ENCODE data around the gene CST3.
"Not testable (repeated sequence)": the region's sequence is repeated elsewhere in the genome, so short reads cannot be mapped to it uniquely, and the experiment has no call there.

The CST3 gene

DNA sequence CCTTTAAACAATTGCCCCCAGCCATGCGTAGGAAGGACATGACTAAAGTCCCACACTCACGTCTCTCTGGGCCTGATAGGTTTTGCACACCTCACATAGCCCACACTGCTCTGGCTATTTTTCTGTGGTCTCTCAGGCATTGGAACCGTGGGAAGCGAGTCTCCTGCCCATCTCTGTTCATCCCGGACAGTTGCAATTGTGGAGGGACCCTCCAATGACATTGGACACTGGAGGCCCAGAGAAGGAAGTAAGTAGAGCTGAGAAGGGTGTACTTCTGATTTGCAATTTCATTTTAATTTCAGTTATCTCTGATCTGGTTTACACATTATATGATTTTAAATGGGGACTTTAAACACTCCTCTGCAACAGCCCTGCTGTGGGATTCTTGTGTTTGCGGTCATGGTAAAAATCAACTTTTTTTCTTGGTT, 23.3 kb upstream of the CST3 start:
- no peak for DNase-seq

DNA sequence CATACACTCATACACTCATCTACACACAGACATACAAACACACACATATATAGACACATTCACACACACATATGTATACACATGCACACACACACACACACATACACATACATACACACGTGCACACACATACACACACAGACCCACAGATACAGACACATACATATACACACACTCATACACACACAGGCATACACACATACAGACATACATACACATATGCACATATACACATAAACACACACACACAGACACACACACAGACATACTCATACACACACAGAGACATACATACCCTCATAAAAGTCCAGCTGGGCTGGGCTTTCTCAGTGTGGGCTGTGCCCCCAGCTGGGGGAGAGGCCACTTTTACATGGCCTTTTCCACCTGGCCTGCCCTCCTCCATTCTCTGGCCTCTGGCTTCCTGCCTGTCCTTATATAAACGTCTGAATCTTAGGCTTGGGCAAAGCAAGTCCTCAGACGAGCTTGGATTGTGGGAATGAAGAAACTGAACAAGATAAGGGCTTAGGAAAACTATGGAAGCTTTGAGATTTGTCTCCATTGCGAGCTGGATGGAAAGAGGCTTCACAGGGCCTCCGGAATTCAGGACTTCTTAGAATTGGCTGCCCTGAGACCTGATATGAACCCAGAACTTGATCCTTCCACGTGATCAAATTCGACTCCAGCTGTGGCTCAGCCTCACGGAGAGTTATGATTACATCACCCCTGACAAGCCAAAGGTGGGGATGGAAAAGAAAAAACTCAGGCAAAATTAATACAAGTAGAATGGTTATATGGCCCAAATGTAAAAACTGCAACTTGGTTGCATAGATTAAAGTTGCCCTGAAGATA, 22.5 kb upstream of the CST3 start:
- DNase-seq = no peak

DNA sequence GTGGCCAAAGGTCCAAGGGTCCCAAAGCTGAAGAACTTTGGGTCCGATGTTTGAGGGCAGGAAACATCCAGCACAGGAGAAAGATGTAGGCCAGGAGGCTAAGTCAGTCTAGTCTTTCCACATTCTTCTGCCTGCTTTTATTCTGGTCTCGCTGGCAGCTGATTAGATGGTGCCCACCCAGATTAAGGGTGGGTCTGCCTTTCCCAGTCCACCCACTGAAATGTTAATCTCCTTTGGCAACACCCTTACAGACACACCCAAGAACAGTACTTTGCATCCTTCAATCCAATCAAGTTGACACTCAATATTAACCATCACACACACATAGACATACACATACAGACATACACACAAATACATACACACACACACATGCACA, 21.8 kb upstream of the CST3 start:
- not testable (repeated sequence) for DNase-seq

DNA sequence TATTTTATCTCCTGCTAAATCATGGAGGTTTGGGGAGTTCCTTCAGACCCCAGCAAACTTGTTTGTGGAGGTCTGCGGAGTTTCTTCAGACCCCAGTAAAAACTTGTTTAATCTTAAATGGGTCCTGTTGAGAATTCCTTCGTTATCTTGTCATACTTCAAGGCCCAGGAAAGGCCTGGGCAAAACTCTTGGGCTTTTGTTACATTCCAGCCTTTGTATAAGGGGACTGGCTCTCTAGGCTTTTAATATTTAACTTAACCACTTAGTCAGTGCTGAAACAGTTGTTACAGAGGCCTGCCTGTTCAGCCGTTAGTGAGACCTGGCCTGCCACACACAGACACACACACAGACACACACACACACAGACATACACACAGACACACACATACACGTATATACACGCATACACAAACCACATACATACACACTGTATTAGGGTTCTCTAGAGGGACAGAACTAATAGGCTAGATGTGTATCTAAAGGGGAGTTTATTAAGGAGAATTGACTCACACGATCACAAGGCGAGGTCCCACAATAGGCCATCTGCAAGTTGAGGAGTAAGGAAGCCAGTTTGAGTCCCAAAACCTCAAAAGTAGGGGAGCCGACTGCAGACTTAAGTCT, 21.3 kb upstream of the CST3 start:
- DNase-seq = no peak

DNA sequence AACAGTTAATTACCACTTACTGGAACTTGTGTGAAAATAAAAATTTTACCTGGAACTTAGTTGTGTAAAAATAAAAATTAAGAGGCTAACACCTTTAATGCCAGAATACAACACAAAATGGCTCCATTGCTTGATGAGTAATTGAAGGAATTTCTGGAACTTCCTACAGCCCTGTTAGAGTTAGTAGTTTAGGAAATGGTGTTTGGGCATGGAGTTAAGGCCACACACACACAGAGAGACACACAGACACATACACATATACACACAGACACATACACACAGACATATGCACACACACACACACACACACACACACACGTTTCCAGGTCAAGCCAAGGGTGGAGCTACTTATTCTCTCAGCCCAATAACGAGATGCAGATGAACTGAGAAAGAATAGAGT, 20.6 kb upstream of the CST3 start:
- no peak for DNase-seq

DNA sequence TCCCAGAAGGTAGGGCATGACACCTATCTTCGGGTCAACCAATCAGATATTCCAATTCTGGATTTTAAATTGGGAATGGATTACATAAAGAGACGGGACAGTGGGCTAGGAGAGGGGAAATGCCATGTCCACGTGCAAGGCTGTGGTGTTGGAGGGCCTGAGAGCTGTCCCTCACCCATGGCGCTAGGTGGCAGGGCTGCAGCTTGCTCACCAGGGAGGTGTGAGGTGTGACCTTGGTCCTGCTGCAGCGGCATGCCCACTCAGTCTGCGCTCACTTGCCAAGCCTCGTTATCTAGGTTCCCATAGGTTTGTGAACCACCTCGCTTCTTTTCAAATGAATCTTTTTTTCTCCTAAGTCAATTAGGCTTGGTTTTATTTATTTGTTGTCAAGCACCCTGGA, 19.4 kb upstream of the CST3 start:
- DNase-seq = no peak

DNA sequence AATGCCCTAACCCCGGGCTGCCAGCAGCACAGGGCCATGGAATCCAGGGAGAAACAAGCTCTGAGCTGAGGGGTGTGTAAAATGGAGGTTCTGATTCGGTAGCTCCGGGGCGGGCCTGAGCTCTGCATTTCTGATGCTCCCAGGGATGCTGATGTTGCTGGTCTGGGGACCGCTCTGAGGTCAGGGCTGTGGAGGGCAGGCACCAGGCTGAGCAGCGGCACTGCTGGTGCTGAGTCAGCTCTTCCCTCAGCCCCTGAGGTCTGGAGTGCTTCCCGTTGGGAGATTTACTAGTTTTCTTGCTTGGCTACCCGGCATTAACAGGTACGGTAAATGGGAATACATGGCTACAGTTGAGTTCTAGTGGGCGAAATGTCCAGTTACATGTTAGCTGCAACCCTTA, 18.6 kb upstream of the CST3 start:
- no peak for DNase-seq

DNA sequence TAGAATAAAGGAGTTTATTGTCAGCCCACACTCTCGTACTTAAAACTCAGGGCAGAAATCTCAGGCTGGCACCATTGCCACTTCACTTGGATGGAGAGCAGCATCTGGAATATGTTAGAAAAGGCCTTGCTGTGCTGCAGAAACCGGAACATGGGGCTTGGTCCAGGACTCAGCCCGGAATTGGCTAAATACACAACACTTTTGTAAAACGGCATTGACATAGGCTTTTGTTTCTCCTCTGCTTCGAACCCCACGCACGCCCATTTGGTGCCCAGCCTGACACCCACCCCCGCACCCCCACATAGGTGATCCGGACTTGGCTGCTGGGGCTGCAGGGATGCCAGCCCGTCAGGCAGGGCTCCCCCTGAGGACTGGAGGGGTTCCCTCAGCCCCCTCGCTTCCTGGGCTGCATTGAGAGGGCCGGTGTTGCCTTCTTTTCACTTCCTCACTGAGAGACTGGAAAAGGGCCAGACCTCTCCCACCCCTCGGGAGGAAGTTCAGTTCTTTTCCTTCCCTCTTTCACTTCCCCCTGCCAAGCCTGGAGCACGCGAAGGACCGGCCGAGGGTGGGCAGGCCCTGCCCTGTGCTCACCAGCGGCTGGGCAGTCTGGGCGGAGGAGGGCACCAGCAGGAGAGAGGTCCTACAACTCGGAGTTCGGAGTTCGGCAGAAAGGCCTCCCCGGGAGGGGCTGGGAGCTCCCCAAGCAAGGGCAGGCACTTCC, 17.9 kb upstream of the CST3 start:
- no peak for DNase-seq

DNA sequence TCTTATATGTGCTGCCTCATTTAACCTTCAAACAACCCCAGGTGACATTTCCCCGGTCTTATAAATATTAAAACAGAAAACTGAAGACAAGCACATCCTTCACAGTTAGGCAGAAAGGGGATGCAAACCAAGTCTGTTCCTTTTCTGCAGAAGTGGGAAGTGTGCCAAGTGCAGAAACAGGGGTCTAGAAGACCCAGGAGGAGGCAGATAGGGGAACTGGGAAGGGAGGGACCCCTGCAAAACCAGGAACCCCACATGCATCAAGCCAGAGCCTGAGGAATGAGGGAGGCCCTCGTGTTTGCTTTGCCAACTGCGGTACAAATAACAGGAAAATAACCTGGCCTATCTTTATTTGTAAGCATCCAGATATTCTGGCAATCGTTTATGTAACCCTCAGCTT, 17.0 kb upstream of the CST3 start:
- DNase-seq = no peak

DNA sequence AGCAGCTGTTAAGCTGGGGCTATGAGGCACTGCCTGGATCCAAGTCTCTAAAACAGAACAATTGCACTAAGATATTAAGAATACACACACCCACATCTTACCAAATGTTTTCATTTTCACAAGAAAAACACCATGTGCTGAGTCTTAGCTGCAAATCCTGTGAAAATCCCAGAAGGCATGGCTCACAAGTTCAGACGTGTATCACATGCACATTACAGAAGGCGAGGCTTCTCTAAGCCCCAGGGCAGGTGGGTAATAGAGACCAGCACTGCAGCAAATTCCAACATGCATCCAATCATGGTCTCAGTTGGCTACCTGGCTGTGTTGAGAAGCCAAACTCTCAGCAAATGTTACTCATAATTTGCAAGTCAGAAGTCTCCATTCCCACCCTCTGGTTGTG, 16.2 kb upstream of the CST3 start:
- DNase-seq = no peak

DNA sequence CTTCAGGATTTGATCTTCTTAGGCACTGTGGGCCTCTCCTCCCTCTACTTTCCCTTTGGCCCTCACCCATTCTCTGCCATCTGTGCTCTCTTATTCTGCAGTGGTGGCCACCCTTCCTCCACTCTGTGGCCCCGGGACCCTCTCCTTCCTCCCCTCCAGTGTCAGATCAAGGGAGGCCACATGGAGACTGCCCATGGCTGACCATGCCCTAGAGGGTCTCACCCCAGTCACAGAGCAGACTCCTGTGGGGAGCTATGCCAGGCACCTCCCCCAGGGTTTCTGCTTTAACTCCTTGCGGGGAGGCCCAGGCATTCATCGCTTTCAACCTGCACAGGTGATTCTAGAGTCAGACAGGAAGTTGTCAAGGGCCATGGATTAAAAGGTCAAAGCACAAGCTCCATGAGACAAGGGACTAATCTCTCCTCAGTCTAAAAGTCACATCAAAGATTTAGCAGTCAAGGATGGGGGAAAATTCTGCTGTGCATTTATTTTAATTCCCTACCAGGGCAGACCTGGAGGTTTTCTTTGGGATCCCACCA, 15.7 kb upstream of the CST3 start:
- no peak for DNase-seq

DNA sequence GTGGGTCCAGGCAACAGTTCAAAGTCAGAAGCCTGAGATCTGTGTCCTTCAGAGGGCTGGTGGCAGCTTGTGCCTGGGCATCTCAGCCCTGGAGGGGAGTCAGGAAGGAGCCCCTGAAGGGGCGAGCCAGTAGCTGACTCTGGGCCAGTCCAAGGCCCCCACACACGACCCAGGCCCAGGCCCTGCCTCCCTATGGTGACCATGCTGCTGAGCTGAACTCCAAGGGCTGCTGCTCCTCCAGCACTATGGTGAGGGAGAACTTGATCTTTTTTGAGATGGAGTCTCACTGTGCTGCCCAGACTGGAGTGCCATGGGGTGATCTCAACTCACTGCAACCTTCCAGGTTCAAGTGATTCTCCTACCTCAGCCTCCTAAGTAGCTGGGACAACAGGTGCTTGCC, 15.2 kb upstream of the CST3 start:
- DNase-seq = no peak

DNA sequence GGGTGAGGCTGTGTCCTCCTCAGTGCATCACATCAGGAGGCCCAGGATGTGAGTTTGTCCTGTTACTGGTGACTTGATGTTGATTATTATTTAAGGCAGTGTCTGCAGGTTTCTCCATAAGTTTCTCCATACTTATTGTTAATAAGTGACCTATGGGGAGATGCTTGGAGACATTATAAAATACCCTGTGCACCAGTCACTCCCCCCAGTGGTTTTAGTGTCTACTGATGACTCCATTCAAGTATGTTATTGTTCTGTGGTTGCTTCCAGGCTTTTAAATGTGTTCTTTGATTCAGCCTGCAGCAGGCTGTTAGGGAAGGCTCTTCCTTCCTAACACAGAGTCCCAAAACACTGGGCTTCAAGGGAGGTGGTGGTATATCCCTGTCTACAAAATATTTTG, 14.6 kb upstream of the CST3 start:
- no peak for DNase-seq

DNA sequence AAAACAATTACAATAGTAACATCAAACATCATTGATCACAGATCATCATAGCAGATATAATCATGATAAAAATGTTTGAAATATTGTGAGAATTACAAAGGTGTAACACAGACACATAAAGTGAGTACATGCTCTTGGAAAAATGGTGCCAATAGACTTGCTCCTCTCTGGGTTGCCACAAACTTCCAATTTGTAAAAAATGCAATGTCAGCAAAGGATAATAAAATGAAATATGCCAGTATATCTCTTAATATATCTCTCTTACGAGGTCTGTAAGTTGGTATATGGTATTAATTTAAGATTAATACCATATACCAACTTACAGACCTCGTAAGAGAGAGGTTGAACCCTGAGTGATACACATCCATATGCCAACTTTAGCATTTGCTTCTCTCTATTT, 13.4 kb upstream of the CST3 start:
- no peak for DNase-seq

DNA sequence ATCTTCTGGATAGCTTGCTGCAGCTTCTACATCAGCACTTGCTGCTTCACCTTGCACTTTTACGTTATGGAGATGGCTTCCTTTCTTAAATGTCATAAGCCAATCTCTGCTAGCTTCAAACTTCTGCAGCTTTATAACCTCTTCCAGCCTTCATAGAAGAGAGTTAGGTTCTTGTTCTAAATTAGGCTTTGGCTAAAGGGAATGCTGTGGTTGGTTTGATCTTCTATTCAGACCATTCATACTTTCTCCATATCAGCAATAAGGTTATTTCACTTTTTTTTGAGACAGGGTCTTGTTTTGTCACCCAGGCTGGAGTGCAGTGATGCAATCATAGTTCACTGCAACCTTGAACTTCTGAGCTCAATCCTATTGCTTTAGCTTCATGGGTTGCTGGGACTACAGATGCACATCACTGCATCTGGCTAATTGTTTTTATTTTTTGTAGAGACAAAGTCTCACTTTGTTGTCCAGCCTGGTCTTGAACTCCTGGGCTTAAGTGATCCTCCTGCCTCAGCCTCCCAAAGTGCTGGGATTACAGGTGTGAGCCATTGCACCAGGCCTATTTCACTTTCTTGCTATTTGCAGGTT, 12.2 kb upstream of the CST3 start:
- no peak for DNase-seq

DNA sequence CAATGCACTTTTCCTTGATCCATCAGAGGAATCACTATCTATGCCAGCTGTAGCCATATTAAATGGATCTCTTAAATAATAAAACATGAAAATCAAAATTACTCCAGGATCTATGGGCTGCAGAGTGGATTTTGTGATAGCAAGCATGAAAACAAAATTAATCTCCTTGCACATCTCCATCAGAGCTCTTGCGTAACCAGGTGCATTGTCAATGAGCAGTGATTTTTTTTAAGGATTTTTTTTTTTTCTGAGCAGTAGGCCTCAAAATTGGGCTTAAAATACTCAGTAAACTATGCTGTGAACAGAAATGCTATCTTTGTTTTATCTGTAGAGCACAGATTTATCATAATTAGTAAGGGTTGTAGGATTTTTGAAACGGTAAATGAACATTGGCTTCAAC, 11.5 kb upstream of the CST3 start:
- DNase-seq = no peak

DNA sequence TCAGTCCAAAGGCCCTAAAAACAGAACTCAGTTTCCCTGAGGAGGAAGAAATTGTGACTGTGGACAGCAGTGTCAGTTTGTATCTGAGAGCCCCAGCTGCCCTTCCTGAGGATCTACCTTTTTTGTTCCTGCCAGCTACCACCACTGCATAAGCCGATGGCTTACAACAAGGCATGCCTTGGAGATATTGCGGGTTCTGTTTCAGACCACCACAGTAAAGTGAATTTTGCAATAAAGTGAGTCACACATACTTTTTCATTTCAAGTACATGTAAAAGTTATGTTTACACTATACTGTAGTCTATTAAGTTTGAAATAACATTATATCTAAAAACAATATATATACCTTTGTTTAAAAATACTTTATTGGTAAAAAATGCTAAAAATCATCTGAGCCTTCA, 9.6 kb upstream of the CST3 start:
- DNase-seq = no peak

DNA sequence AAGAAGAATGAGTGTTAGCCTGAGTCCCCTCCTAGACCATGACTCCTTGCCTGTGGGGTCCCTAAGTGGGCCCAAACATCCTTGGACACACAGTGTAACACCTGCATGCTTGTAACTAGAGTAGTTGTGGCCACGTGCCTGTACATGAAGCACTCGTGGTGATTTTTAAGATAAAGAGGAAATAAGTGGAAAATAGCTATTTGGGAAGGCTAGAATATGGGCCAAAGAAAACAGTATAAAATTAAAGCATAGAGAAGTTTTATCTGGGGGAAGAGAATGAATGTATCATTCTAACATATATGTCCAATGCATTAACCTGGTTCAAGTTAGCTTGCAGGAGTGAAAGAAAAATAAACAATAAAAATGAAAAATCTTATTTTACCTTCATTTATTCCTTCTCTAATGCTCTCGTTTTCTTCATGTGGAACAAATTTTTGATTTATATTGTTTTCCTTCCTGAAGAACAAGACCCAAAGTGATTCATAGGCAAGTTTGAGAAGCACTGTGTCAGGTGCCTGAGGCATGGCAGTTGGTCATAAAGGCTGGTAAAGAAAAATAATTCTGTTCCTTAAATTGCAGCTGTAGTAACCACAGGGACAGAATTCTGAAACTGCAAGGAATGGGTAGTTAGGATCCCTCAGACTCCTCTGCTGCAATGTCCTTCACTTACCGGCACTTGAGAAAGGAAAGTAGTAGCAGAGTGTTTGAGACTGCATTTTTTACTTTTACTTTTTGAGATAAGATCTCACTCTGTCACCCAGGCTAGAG, 8.5 kb upstream of the CST3 start:
- no peak for DNase-seq

DNA sequence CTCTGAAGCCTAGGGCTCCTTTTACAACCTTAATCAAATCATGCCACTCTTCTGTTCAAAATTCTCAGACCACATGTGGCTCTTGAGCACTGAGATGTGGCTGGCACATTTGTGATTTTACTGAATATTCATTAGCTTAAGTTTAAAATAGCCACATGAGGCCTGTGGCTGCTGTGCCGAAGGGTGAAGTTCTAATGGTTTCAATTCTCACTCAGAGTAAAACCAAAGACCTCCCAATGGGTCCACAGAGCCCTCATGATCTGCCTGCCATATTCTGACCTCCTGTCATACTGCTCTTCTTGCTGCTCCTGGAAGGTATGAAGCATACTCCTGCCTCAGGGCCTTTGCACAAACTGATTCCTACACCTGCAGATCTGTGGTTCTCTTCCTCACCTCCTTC, 7.8 kb upstream of the CST3 start:
- no peak for DNase-seq

DNA sequence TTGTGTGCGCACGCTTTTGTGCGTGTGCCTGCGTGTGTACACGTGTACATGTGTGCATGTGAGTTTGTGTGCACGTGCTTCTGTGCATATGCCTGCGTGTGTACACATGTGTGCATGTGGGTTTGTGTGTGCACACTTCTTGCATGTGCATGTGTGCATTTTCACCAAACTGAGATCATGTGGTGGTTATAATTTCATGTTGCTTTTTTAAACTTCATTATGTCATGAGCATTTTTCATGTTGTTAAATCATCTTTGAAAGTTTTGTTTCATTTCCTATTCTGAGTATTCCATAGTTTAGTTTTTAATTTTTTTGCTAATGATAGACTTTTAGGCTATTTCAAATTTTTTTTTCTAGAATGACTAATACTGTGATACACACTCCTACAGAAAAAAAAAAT, 6.4 kb upstream of the CST3 start:
- no peak for DNase-seq

DNA sequence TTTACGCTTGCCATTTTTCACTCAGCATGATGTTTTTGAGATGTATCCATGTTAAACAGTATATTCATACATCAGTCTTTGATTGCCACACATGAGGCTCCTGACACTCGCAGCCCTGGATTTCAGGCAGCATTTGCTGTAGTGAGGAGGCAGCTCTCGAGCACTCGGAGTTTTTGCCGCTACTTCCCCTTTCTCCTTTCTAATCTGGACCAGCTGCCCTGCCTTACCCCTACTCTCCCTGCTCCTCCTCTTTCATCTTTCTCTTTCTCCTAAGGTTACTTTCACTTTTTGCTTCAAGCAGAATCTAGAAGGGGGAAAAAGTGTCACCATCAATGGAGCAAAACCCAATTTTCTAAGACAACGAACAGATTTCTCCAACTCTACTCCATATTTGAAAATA, 5.9 kb upstream of the CST3 start:
- DNase-seq = no peak

DNA sequence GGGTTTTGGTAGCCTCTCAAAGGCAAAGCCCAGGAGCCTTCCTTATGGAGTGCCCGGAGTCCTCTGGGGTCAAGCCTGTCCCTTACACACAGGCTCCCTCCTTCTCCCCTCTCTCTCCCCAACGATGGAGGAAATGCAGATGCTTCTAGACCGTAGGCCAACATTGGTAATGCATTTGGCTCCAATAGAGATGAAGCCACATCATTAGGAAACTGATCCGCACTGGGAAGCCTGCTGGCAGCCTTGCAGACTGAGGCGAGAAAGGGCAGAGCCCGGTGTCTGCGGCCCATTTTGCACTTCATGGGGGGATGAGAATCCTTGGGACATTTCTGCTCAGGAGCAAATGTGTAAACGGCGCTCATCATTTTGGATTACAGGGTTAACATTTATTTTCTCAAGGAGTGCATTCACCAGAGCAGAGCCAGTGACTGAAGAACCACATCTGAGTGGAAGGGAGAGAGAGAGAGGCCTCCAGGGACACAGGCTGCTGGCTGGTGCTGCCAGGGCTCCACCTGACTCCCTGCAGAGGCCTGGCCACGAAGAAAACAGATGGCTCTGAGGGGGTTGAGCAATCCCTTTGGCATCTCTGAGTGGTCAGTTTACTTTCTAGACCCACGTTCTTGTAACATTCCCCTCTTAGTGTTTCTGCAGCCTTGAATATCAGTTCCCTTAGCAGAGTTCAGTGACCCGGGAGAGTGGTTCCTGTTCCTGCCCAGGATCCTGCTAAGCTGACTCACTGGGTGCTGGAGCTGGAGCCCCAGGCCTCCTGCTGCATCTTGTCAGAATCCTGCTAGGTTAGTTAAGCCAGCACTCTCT, 4.4 kb upstream of the CST3 start:
- DNase-seq = no peak
